ENCODE measurements around the gene CACNA2D3.

CACNA2D3 gene

GRCh38 chr3:54917862-54918261 lies 795.5 kb downstream of the CACNA2D3 start:
- no peak overlapping the region for H3K27ac ChIP-seq
- TF ChIP-seq CTCF (IDR thresholded peaks at IDR 0.05) (no peak), ZFX (IDR thresholded peaks at IDR 0.05; ENCODE audit: borderline replicate concordance) (no peak)

GRCh38 chr3:54918516-54918915 lies 796.2 kb downstream of the CACNA2D3 start:
- H3K27ac ChIP-seq, result no peak overlapping the region
- TF ChIP-seq ZFX (IDR thresholded peaks at IDR 0.05; ENCODE audit: borderline replicate concordance) (no peak), CTCF (IDR thresholded peaks at IDR 0.05) (no peak)

- no peak within 1 kb of the TSS for H3K27ac ChIP-seq
- TF ChIP-seq ZFX (IDR thresholded peaks at IDR 0.05; ENCODE audit: borderline replicate concordance) (no peak), CTCF (IDR thresholded peaks at IDR 0.05) (no peak)
Measured at GRCh38 chr3:54928046-54928770, 805.9 kb downstream of the CACNA2D3 start, which contains the start of gene LRTM1. TSS of gene LRTM1 (minus strand) at chr3:54928059. CDS start at chr3:54927911, 148 bp downstream.

GRCh38 chr3:54931182-54931581 lies 808.8 kb downstream of the CACNA2D3 start:
- H3K27ac ChIP-seq, result no peak overlapping the region
- TF ChIP-seq ZFX (IDR thresholded peaks at IDR 0.05; ENCODE audit: borderline replicate concordance), result no peak
- no peak for TF ChIP-seq CTCF (IDR thresholded peaks at IDR 0.05)

- TF ChIP-seq CTCF (IDR thresholded peaks at IDR 0.05) (no peak), ZFX (IDR thresholded peaks at IDR 0.05; ENCODE audit: borderline replicate concordance) (no peak)
- no peak overlapping the region for H3K27ac ChIP-seq
Measured at GRCh38 chr3:54932606-54933005, 810.3 kb downstream of the CACNA2D3 start.

GRCh38 chr3:54935869-54936268 lies 813.5 kb downstream of the CACNA2D3 start:
- TF ChIP-seq CTCF (IDR thresholded peaks at IDR 0.05), result no peak
- no peak for TF ChIP-seq ZFX (IDR thresholded peaks at IDR 0.05; ENCODE audit: borderline replicate concordance)
- H3K27ac ChIP-seq, result no peak overlapping the region

GRCh38 chr3:54936561-54936960 lies 814.2 kb downstream of the CACNA2D3 start:
- TF ChIP-seq ZFX (IDR thresholded peaks at IDR 0.05; ENCODE audit: borderline replicate concordance), result no peak
- TF ChIP-seq CTCF (IDR thresholded peaks at IDR 0.05), result no peak
- no peak overlapping the region for H3K27ac ChIP-seq
